ENCODE measurements around the gene BAAT.

BAAT gene

GRCh38 chr9:101414839-101415238 lies 30.0 kb upstream of the BAAT start:
- H3K27ac Mint-ChIP-seq, result no peak overlapping the region
- ATAC-seq (replicated peaks) (no peak), DNase-seq (no peak)
- peaks cover 0 to 2% of the 10 kb centered on the region in 2 donors for H3K4me1 Mint-ChIP-seq
- peaks cover 30 to 32% of the 10 kb centered on the region in 2 donors for H3K9me3 Mint-ChIP-seq
- no peaks in the 10 kb centered on the region for H3K27me3 Mint-ChIP-seq
- H3K36me3 Mint-ChIP-seq, result peaks cover 26 to 51% of the 10 kb centered on the region in 2 donors
- no peak overlapping the region for H3K4me3 Mint-ChIP-seq

- H3K27me3 Mint-ChIP-seq, result no peaks in the 10 kb centered on the region
- no peak overlapping the region for H3K27ac Mint-ChIP-seq
- DNase-seq, result no peak
- peaks cover 0 to 5% of the 10 kb centered on the region in 2 donors for H3K4me1 Mint-ChIP-seq
- H3K9me3 Mint-ChIP-seq, result peaks cover 35 to 43% of the 10 kb centered on the region in 2 donors
- no peak for ATAC-seq (replicated peaks)
- H3K36me3 Mint-ChIP-seq, result peaks cover 67 to 83% of the 10 kb centered on the region in 2 donors
- no peak overlapping the region for H3K4me3 Mint-ChIP-seq
Measured at GRCh38 chr9:101409079-101409477, 24.3 kb upstream of the BAAT start.

GRCh38 chr9:101408374-101409078 lies 23.7 kb upstream of the BAAT start:
- peaks cover 35 to 43% of the 10 kb centered on the region in 2 donors for H3K9me3 Mint-ChIP-seq
- H3K27ac Mint-ChIP-seq, result no peak overlapping the region

GRCh38 chr9:101403516-101404285 lies 18.9 kb upstream of the BAAT start:
- Mint-ChIP-seq H3K27ac (no peak overlapping the region), H3K9me3 (peaks cover 29% of the 10 kb centered on the region in 2 donors), H3K36me3 (peaks cover 77 to 84% of the 10 kb centered on the region in 2 donors), H3K4me1 (peaks cover 25 to 37% of the 10 kb centered on the region in 2 donors), H3K4me3 (no peak overlapping the region), H3K27me3 (no peaks in the 10 kb centered on the region)
- ATAC-seq (replicated peaks) (no peak), DNase-seq (no peak)

More at GRCh38 chr9:101408374-101409078, 23.7 kb upstream of the BAAT start:
- no peak for ATAC-seq (replicated peaks)
- Mint-ChIP-seq H3K36me3 (peaks cover 70 to 84% of the 10 kb centered on the region in 2 donors), H3K4me3 (no peak overlapping the region), H3K4me1 (peaks cover 3 to 5% of the 10 kb centered on the region in 2 donors), H3K27me3 (no peaks in the 10 kb centered on the region)
- no peak for DNase-seq

GRCh38 chr9:101400120-101400519 lies 15.3 kb upstream of the BAAT start:
- no peak for ATAC-seq (replicated peaks)
- no peak for DNase-seq
- Mint-ChIP-seq H3K27ac (peak overlapping the region; percentile 28), H3K9me3 (peaks cover 10 to 15% of the 10 kb centered on the region in 2 donors), H3K4me3 (peak overlapping the region; percentile 95 to 96), H3K27me3 (no peaks in the 10 kb centered on the region), H3K36me3 (peaks cover 51 to 61% of the 10 kb centered on the region in 2 donors), H3K4me1 (peaks cover 31 to 57% of the 10 kb centered on the region in 2 donors)

GRCh38 chr9:101399643-101399970 lies 14.8 kb upstream of the BAAT start:
- H3K4me3 Mint-ChIP-seq, result peak overlapping the region; percentile 95 to 96
- H3K36me3 Mint-ChIP-seq, result peaks cover 51 to 61% of the 10 kb centered on the region in 2 donors
- H3K9me3 Mint-ChIP-seq, result peaks cover 8 to 10% of the 10 kb centered on the region in 2 donors
- no peaks in the 10 kb centered on the region for H3K27me3 Mint-ChIP-seq
- ATAC-seq (replicated peaks), result no peak
- H3K27ac Mint-ChIP-seq, result no peak overlapping the region
- DNase-seq, result no peak
- H3K4me1 Mint-ChIP-seq, result peaks cover 34 to 62% of the 10 kb centered on the region in 2 donors

- peaks cover 53 to 61% of the 10 kb centered on the region in 2 donors for H3K36me3 Mint-ChIP-seq
- ATAC-seq (replicated peaks) (peak; percentile 4 to 10), DNase-seq (no peak)
- peak overlapping the region; percentile 98 for H3K27ac Mint-ChIP-seq
- H3K9me3 Mint-ChIP-seq, result peaks cover 10 to 11% of the 10 kb centered on the region in 2 donors
- no peaks in the 10 kb centered on the region for H3K27me3 Mint-ChIP-seq
- H3K4me3 Mint-ChIP-seq, result peak overlapping the region; percentile 95 to 96
- peaks cover 37 to 68% of the 10 kb centered on the region in 2 donors for H3K4me1 Mint-ChIP-seq
Measured at GRCh38 chr9:101398930-101399642, 14.3 kb upstream of the BAAT start.

- Mint-ChIP-seq H3K4me1 (peaks cover 35 to 67% of the 10 kb centered on the region in 2 donors), H3K27ac (peak within 1 kb of the TSS; percentile 98), H3K4me3 (peak within 1 kb of the TSS; percentile 95 to 96), H3K9me3 (peaks cover 6 to 8% of the 10 kb centered on the region in 2 donors), H3K27me3 (no peaks in the 10 kb centered on the region), H3K36me3 (peaks cover 52 to 60% of the 10 kb centered on the region in 2 donors)
- ATAC-seq (replicated peaks), result peak; percentile 96 to 98
- DNase-seq, result peak; percentile 97
Measured at GRCh38 chr9:101398068-101398929, 13.5 kb upstream of the BAAT start, which contains the start of the genes MRPL50 and ZNF189. Gene MRPL50, minus strand, starts transcription at chr9:101398618. Its CDS starts 26 bp downstream, at chr9:101398592. Gene ZNF189, plus strand, starts transcription at chr9:101398851. Its CDS starts 306 bp downstream, at chr9:101399157.

GRCh38 chr9:101397746-101398067 lies 12.9 kb upstream of the BAAT start:
- H3K36me3 Mint-ChIP-seq, result peaks cover 51 to 60% of the 10 kb centered on the region in 2 donors
- peaks cover 8 to 11% of the 10 kb centered on the region in 2 donors for H3K9me3 Mint-ChIP-seq
- no peak for DNase-seq
- peak overlapping the region; percentile 95 to 96 for H3K4me3 Mint-ChIP-seq
- H3K27me3 Mint-ChIP-seq, result no peaks in the 10 kb centered on the region
- peak overlapping the region; percentile 98 for H3K27ac Mint-ChIP-seq
- ATAC-seq (replicated peaks), result no peak
- H3K4me1 Mint-ChIP-seq, result peaks cover 35 to 67% of the 10 kb centered on the region in 2 donors

- H3K9me3 Mint-ChIP-seq, result peaks cover 12 to 13% of the 10 kb centered on the region in 2 donors
- H3K4me3 Mint-ChIP-seq, result no peak overlapping the region
- H3K27ac Mint-ChIP-seq, result no peak overlapping the region
- no peaks in the 10 kb centered on the region for H3K27me3 Mint-ChIP-seq
- H3K4me1 Mint-ChIP-seq, result peaks cover 26 to 68% of the 10 kb centered on the region in 2 donors
- DNase-seq (no peak), ATAC-seq (replicated peaks) (no peak)
- H3K36me3 Mint-ChIP-seq, result peaks cover 49 to 61% of the 10 kb centered on the region in 2 donors
Measured at GRCh38 chr9:101394687-101395086, 9.9 kb upstream of the BAAT start.

- Mint-ChIP-seq H3K27me3 (no peaks in the 10 kb centered on the region), H3K36me3 (peaks cover 52 to 63% of the 10 kb centered on the region in 2 donors), H3K9me3 (peaks cover 12 to 13% of the 10 kb centered on the region in 2 donors), H3K4me3 (no peak overlapping the region), H3K4me1 (peaks cover 26 to 64% of the 10 kb centered on the region in 2 donors), H3K27ac (no peak overlapping the region)
- ATAC-seq (replicated peaks), result no peak
- no peak for DNase-seq
Measured at GRCh38 chr9:101393135-101393534, 8.3 kb upstream of the BAAT start.

GRCh38 chr9:101388507-101388993 lies 3.7 kb upstream of the BAAT start:
- H3K4me3 Mint-ChIP-seq, result no peak overlapping the region
- H3K27ac Mint-ChIP-seq, result no peak overlapping the region
- H3K27me3 Mint-ChIP-seq, result no peaks in the 10 kb centered on the region
- DNase-seq, result no peak
- H3K36me3 Mint-ChIP-seq, result peaks cover 40 to 54% of the 10 kb centered on the region in 2 donors
- peaks cover 16 to 29% of the 10 kb centered on the region in 2 donors for H3K4me1 Mint-ChIP-seq
- no peak for ATAC-seq (replicated peaks)
- peaks cover 14 to 19% of the 10 kb centered on the region in 2 donors for H3K9me3 Mint-ChIP-seq

GRCh38 chr9:101387871-101388506 lies 3.2 kb upstream of the BAAT start:
- peak overlapping the region; percentile 14 for H3K27ac Mint-ChIP-seq
- peaks cover 12 to 16% of the 10 kb centered on the region in 2 donors for H3K9me3 Mint-ChIP-seq
- DNase-seq, result no peak
- peaks cover 14 to 26% of the 10 kb centered on the region in 2 donors for H3K4me1 Mint-ChIP-seq
- peaks cover 36 to 50% of the 10 kb centered on the region in 2 donors for H3K36me3 Mint-ChIP-seq
- ATAC-seq (replicated peaks), result peak; percentile 76 to 86
- H3K27me3 Mint-ChIP-seq, result no peaks in the 10 kb centered on the region
- no peak overlapping the region for H3K4me3 Mint-ChIP-seq

All from stimulated activated naive B cell treated with anti-CD40 and anti-IgM and Interleukin-4, amounts not matched to agents 10 μg/mL and 1 μg/mL and 100 μg/mL, for 72 hours (primary cell).